Small intestine (tissue), 16 donors: Measurements from ENCODE around the gene ARMH2. TPM values are rescaled to one million over a fixed set of nuclear protein-coding genes. Genes with fewer than 3 reads are reported as not detected.

Experiments used
- DNase-seq, 2 donors: peaks; one replicate each; pipeline versions ENCODE4 v3.0.0 to v3.0.0-alpha.2; 2013
- FAIRE-seq: peaks from 2 replicates; lab custom pipeline; 2012; peaks lifted over from hg19 to GRCh38; lab: Jason Lieb, UNC
- H3K27ac ChIP-seq, 3 donors: one replicate each; pipeline ENCODE4 v1.5.1; 2013; ENCODE audit warnings: low read length in 2 of 3, mild to moderate bottlenecking in 2 of 3, control low read depth in 1 of 3, inconsistent platforms in 1 of 3, low read depth in 1 of 3, moderate library complexity in 1 of 3
- H3K27me3 ChIP-seq, 3 donors: one replicate each; pipeline ENCODE4 v1.6.1; 2013; ENCODE audit warnings: low read length in 3 of 3, inconsistent platforms in 1 of 3; ENCODE audit not compliant: control insufficient read depth in 3 of 3, insufficient read depth in 3 of 3
- H3K36me3 ChIP-seq, 3 donors: one replicate each; pipeline ENCODE4 v1.6.1; 2013; ENCODE audit warnings: low read length in 3 of 3, inconsistent platforms in 1 of 3, low read depth in 1 of 3, mild to moderate bottlenecking in 1 of 3, moderate library complexity in 1 of 3; ENCODE audit not compliant: control insufficient read depth in 3 of 3, insufficient read depth in 2 of 3
- H3K4me1 ChIP-seq, 3 donors: one replicate each; pipeline ENCODE4 v1.6.1; 2013; ENCODE audit warnings: low read length in 2 of 3, inconsistent platforms in 1 of 3, low read depth in 1 of 3, mild to moderate bottlenecking in 1 of 3, moderate library complexity in 1 of 3; ENCODE audit not compliant: control insufficient read depth in 3 of 3, insufficient read depth in 2 of 3
- H3K4me3 ChIP-seq, 3 donors: one replicate each; pipeline ENCODE4 v1.5.1; 2013; ENCODE audit warnings: low read length in 3 of 3, control low read depth in 1 of 3, inconsistent platforms in 1 of 3, low read depth in 1 of 3, mild to moderate bottlenecking in 1 of 3, moderate library complexity in 1 of 3
- H3K9me3 ChIP-seq, 2 donors: one replicate each; pipeline ENCODE4 v1.6.1; 2013; ENCODE audit warnings: low read depth in 1 of 2, low read length in 1 of 2; ENCODE audit not compliant: control insufficient read depth in 2 of 2, insufficient read depth in 1 of 2
- WGBS, 3 donors: extraction: QIAGEN DNeasy Blood & Tissue Kit; methylation state at CpG; one replicate each; pipeline ENCODE4 v1.1.7; 2013; 5-methylcytosine and 5-hydroxymethylcytosine counted together
- long read RNA-seq, 10 donors: transcript quantifications; one replicate each; lab custom pipeline, GENCODE V29; 2026
- polyA plus RNA-seq, 4 donors: library from polyadenylated mRNA; stranded (reverse) in 3 of 4; unstranded in 1 of 4; fragments of 200-250 nt in 3 of 4; fragments of 120-200 nt in 1 of 4; gene quantifications; one replicate each; pipeline versions ENCODE4 v1.2.1 to v1.2.3, GENCODE V29; 2013
- donor health status: healthy with polysubstance abuse.
- donor health status: control.
- donor health status: control.
- donor health status: Bipolar disorder and iron deficiency.
- donor health status: healthy.

ARMH2 gene
- not detected for polyA plus RNA-seq
- long read RNA-seq, donor 1, result 0 reads
- long read RNA-seq, donor 2, result 0 reads
- long read RNA-seq, donor 3, result 0 reads
- long read RNA-seq, donor 4, result 0 reads
- long read RNA-seq, donor 5, result 0 reads
- long read RNA-seq, donor 6, result 0 reads
- long read RNA-seq, donor 7, result 0 reads
- long read RNA-seq, donor 8, result 0 reads
- long read RNA-seq, donor 9, result 0 reads
- long read RNA-seq, donor 10, result 0 reads

DNA sequence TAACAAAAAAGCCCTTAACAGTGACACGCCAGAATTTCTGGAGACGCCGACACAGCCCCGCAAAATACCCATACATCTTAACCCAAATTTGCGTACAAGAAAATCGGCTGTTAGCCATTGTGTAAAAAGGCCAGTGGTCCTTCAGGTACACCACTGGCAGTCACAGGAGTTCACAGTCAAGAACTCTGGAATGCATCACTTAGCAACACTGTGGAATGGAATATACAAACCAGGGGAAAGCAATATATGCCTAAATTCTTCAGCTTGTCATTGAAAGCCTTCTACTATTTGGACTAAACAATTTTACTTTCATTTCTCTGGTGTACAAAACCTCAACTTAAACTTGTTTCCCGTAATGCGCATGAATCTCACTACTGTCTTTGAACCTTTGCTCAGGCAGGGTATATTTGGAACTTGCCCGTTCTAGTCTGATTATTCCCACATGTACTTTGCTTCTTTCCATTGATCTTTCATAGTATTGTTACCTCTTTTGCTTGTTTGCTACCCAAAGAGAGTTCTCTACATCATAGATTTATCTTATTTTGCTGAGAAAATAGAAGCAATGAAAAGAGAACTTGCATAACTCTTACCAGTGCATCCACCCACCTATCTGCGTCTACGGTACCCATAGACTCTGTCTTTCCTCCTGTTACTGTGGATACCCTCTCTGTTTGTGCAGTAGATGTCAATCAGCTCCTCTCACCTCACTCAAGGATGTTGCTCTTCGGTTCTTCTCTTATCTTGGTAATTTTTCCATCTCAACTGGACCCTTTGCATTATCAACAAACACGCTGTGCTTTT lies at the start of gene ARMH2:
Gene ARMH2, minus strand, starts transcription at position 178 of the 801 bp plus-strand sequence. Its CDS starts 60 bp downstream, at position 118.
- no peak within 1 kb of the TSS for H3K4me3 ChIP-seq
- WGBS, 3 donors, result 87 to 92% (median 87%) methylated on average over 13 of the region's 13 CpGs
- no peaks in the 10 kb centered on the region for H3K27me3 ChIP-seq
- peaks cover 0 to 2% (median 0%) of the 10 kb centered on the region in 3 donors for H3K4me1 ChIP-seq
- no peak within 1 kb of the TSS for H3K27ac ChIP-seq
- DNase-seq (no peak), FAIRE-seq (no peak)
- no peaks in the 10 kb centered on the region for H3K36me3 ChIP-seq
- H3K9me3 ChIP-seq, result no peaks in the 10 kb centered on the region

DNA sequence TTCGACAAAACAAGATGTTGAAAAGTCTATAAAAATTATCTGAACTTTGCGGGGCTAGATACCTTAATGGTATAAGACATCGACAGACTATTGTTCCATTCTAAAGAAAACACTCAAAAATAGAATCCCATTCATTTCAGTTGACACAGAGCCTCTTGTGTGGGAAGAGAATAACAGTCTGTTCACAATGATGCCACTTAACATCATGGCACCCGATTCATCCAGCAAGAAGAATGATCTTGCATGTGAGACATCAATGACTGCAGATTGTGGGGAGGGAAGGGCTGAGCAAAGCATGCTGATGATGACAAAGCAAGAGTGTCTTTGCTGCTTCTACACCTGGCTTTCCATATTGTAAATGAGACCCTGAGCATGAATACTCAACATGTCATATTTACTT lies 49.7 kb upstream of the ARMH2 start:
- Histone ChIP-seq H3K36me3 (peaks cover 0 to 2% (median 0%) of the 10 kb centered on the region in 3 donors), H3K9me3 (no peaks in the 10 kb centered on the region), H3K27me3 (no peaks in the 10 kb centered on the region), H3K4me3 (no peak overlapping the region), H3K27ac (no peak overlapping the region), H3K4me1 (no peaks in the 10 kb centered on the region)
- WGBS, 3 donors, result 91% methylated on average over 4 of the region's 4 CpGs
- no peak for DNase-seq
- no peak for FAIRE-seq

GRCh38 chr6:24847402-24847801 lies 48.7 kb upstream of the ARMH2 start:
- no peaks in the 10 kb centered on the region for H3K27me3 ChIP-seq
- no peaks in the 10 kb centered on the region for H3K4me1 ChIP-seq
- DNase-seq (no peak), FAIRE-seq (no peak)
- H3K4me3 ChIP-seq, result no peak overlapping the region
- H3K9me3 ChIP-seq, result no peaks in the 10 kb centered on the region
- no peak overlapping the region for H3K27ac ChIP-seq
- H3K36me3 ChIP-seq, result peaks cover 0 to 2% (median 0%) of the 10 kb centered on the region in 3 donors
- 73 to 90% (median 79%) methylated on average over 7 of the region's 7 CpGs for WGBS, 3 donors

GRCh38 chr6:24845578-24845977 lies 46.9 kb upstream of the ARMH2 start:
- Histone ChIP-seq H3K27me3 (no peaks in the 10 kb centered on the region), H3K9me3 (no peaks in the 10 kb centered on the region), H3K27ac (no peak overlapping the region), H3K4me3 (no peak overlapping the region), H3K36me3 (peaks cover 0 to 2% (median 0%) of the 10 kb centered on the region in 3 donors), H3K4me1 (no peaks in the 10 kb centered on the region)
- WGBS, 3 donors, result 78 to 89% (median 83%) methylated on average over 4 of the region's 4 CpGs
- DNase-seq (no peak), FAIRE-seq (no peak)

DNA sequence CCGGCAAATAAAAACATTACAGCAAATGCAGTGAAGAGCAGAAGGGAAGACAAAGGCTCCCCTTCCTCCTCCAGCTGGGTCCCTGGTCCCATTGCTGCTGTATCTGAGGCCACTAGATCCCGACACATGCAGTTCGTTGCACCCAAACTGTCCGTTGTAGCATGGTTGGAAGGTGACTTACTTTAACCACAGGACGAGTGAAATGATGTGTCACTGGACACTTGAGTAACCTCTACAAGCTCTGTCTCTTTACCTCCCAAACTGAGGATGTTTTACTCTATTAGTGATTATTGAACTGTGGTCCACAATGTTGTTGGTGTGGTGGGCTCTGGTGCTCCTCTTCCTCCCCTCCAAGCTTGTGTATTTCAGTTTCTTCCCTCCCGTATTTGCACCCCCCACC lies 46.2 kb upstream of the ARMH2 start:
- H3K27ac ChIP-seq, result no peak overlapping the region
- no peaks in the 10 kb centered on the region for H3K27me3 ChIP-seq
- H3K36me3 ChIP-seq, result peaks cover 0 to 2% (median 0%) of the 10 kb centered on the region in 3 donors
- H3K4me3 ChIP-seq, result no peak overlapping the region
- H3K4me1 ChIP-seq, result no peaks in the 10 kb centered on the region
- DNase-seq, result no peak
- FAIRE-seq, result no peak
- WGBS, 3 donors, result 85 to 93% (median 90%) methylated on average over 6 of the region's 6 CpGs
- no peaks in the 10 kb centered on the region for H3K9me3 ChIP-seq

DNA sequence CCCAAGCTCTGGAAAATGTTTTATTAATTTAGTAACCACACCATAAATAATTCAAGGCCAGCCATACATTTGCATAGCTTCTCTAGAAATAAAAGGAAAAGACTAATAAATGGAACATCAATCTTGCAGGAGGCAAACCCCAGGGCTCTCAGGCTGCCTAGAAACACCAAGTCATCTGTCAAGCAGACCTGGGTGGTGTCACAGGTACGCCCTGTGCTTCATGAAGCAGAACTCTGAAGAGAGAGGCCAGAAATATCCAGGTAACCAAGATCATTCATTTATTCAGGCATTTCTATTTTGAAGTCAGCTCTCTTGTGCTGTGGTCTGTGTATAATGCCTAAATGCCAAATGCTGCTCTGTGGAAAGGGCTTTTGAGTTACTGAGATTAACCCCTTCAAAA lies 45.3 kb upstream of the ARMH2 start:
- Histone ChIP-seq H3K4me3 (no peak overlapping the region), H3K9me3 (no peaks in the 10 kb centered on the region), H3K27ac (no peak overlapping the region), H3K4me1 (no peaks in the 10 kb centered on the region), H3K36me3 (peaks cover 0 to 2% (median 0%) of the 10 kb centered on the region in 3 donors), H3K27me3 (no peaks in the 10 kb centered on the region)
- WGBS, 3 donors, result 80 to 88% (median 84%) methylated on average over 1 of the region's 1 CpG
- no peak for FAIRE-seq
- no peak for DNase-seq

GRCh38 chr6:24840187-24840586 lies 41.5 kb upstream of the ARMH2 start:
- no peak for DNase-seq
- Histone ChIP-seq H3K27ac (no peak overlapping the region), H3K4me1 (no peaks in the 10 kb centered on the region), H3K4me3 (no peak overlapping the region), H3K36me3 (no peaks in the 10 kb centered on the region), H3K27me3 (no peaks in the 10 kb centered on the region), H3K9me3 (no peaks in the 10 kb centered on the region)
- no peak for FAIRE-seq
- 65 to 86% (median 70%) methylated on average over 2 of the region's 2 CpGs for WGBS, 3 donors

GRCh38 chr6:24838994-24839393 lies 40.3 kb upstream of the ARMH2 start:
- no peak for FAIRE-seq
- H3K36me3 ChIP-seq, result no peaks in the 10 kb centered on the region
- DNase-seq, result no peak
- no peaks in the 10 kb centered on the region for H3K4me1 ChIP-seq
- 79 to 84% (median 83%) methylated on average over 5 of the region's 5 CpGs for WGBS, 3 donors
- no peak overlapping the region for H3K27ac ChIP-seq
- H3K4me3 ChIP-seq, result no peak overlapping the region
- H3K9me3 ChIP-seq, result no peaks in the 10 kb centered on the region
- no peaks in the 10 kb centered on the region for H3K27me3 ChIP-seq
